Erythroblast (primary cell): ENCODE measurements around the gene TAF13.

Source experiments
- GATA1 ChIP-seq: IDR thresholded peaks from 2 replicates; pipeline ENCODE4 v1.6.1; 2011; ENCODE audit warnings: low read depth, mild to moderate bottlenecking, control low read depth, low read length, moderate library complexity
- POLR2A ChIP-seq: IDR thresholded peaks from 2 replicates; pipeline ENCODE4 v1.6.1; 2011; ENCODE audit warnings: mild to moderate bottlenecking, low read length

DNA sequence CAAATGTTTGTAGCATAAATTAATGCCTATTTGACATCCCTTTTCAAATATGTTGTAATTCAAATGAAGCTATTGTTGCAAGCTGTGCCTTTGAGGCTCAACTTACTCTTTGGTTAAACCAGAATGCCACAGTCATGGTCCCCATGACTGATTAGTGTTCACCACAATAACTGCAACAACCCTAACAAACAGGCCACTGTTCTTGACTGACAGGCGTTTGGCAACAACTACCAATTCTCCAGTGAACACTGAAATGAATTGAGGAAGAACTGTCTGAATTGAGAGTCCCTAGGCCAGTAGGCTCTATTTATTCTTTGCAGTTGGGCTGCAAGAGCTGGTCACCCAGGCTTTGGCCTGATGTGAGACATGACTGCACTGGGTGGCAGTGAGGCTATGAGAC lies 8.1 kb upstream of the TAF13 start:
- TF ChIP-seq POLR2A = no peak
- no peak for TF ChIP-seq GATA1
